ENCODE measurements around the gene LRPAP1.
"Not testable (repeated sequence)": the region's sequence is repeated elsewhere in the genome, so short reads cannot be mapped to it uniquely, and the experiment has no call there.

GRCh38 chr4:3574865-3575264 is 42.6 kb upstream of the LRPAP1 start:
- TF ChIP-seq, protein P1, sequence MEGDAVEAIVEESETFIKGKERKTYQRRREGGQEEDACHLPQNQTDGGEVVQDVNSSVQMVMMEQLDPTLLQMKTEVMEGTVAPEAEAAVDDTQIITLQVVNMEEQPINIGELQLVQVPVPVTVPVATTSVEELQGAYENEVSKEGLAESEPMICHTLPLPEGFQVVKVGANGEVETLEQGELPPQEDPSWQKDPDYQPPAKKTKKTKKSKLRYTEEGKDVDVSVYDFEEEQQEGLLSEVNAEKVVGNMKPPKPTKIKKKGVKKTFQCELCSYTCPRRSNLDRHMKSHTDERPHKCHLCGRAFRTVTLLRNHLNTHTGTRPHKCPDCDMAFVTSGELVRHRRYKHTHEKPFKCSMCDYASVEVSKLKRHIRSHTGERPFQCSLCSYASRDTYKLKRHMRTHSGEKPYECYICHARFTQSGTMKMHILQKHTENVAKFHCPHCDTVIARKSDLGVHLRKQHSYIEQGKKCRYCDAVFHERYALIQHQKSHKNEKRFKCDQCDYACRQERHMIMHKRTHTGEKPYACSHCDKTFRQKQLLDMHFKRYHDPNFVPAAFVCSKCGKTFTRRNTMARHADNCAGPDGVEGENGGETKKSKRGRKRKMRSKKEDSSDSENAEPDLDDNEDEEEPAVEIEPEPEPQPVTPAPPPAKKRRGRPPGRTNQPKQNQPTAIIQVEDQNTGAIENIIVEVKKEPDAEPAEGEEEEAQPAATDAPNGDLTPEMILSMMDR (optimal IDR thresholded peaks at IDR 0.05 in 1 of 3, IDR thresholded peaks at IDR 0.05 in 1 of 3, conservative IDR thresholded peaks at IDR 0.05 in 1 of 3; ENCODE audit: extremely low read depth in 1 of 3, insufficient read depth in 2 of 3, low read length in 3 of 3) = not testable (repeated sequence)
- TF ChIP-seq EZH2 (IDR thresholded peaks at IDR 0.05; ENCODE audit: low read length) = not testable (repeated sequence)

Data from keratinocyte (primary cell).